PC-3 (cell line): ENCODE results near the gene SLC4A4. TPM values are rescaled to one million over a fixed set of nuclear protein-coding genes. Genes with fewer than 3 reads are reported as not detected.

ENCODE experiments used
- ATAC-seq: fragments of 200-7000 bp; cut with Tn5 transposase; 2 replicates; pipeline ENCODE4 v1.9.1; 2020; ENCODE audit warnings: mild to moderate bottlenecking, moderate library complexity
- BruUV-seq: library from RNA; stranded (reverse); fragments of 400-500 nt; replicated peaks from 2 replicates; lab custom pipeline; 2021; lab: Mats Ljungman, UMichigan
- CTCF ChIA-PET: fragments of 300-600 bp; sonication (Branson Sonifier 250); formaldehyde crosslinking; loops from one replicate; lab custom pipeline; 2022; ENCODE audit warnings: antibody characterized with exemption; lab: Charles Lee
- POLR2A ChIA-PET: fragments of 300-600 bp; sonication (Branson Sonifier 250); formaldehyde crosslinking; loops from one replicate; lab custom pipeline; 2022; ENCODE audit warnings: antibody characterized with exemption; ENCODE audit not compliant: unreplicated experiment; lab: Charles Lee
- DNase-seq: peaks from one replicate; pipeline ENCODE4 v3.0.0-alpha.2; 2015
- H2AFZ ChIP-seq: fragments of 300-600 bp; sonication (generic); 2 replicates; pipeline ENCODE4 v1.6.0; 2016; ENCODE audit warnings: antibody characterized with exemption, low read length
- H3F3A ChIP-seq: fragments of 300-600 bp; sonication (generic); one replicate; pipeline ENCODE4 v1.6.0; 2017; ENCODE audit warnings: antibody characterized with exemption, low read length, control low read depth, mild to moderate bottlenecking; ENCODE audit not compliant: unreplicated experiment
- H3K27ac ChIP-seq: fragments of 300-600 bp; sonication (generic); 2 replicates; pipeline ENCODE4 v1.5.1; 2016; ENCODE audit warnings: mild to moderate bottlenecking, low read length
- H3K27me3 ChIP-seq: fragments of 300-600 bp; sonication (generic); 2 replicates; pipeline ENCODE4 v1.6.1; 2016; ENCODE audit warnings: low read length, mixed read lengths
- H3K36me3 ChIP-seq: fragments of 300-600 bp; sonication (generic); 2 replicates; pipeline ENCODE4 v1.6.1; 2016; ENCODE audit warnings: low read depth, mixed run types, low read length, mixed read lengths
- H3K4me1 ChIP-seq: fragments of 300-600 bp; sonication (generic); 2 replicates; pipeline ENCODE4 v1.5.1; 2016; ENCODE audit warnings: low read length; ENCODE audit not compliant: insufficient read depth
- H3K4me2 ChIP-seq: fragments of 300-600 bp; sonication (generic); 2 replicates; pipeline ENCODE4 v1.6.0; 2016; ENCODE audit warnings: low read length
- H3K4me3 ChIP-seq: fragments of 300-600 bp; sonication (generic); 2 replicates; pipeline ENCODE4 v1.5.1; 2016; ENCODE audit warnings: mild to moderate bottlenecking, low read length, mixed read lengths
- H3K79me2 ChIP-seq: fragments of 300-600 bp; sonication (generic); 2 replicates; pipeline ENCODE4 v1.6.1; 2017; ENCODE audit warnings: low read length, mixed read lengths
- H3K9ac ChIP-seq: fragments of 300-600 bp; sonication (generic); 2 replicates; pipeline ENCODE4 v1.6.0; 2016; ENCODE audit warnings: mild to moderate bottlenecking, low read length
- H3K9me2 ChIP-seq: fragments of 300-600 bp; sonication (generic); replicated peaks from 2 replicates; pipeline ENCODE4 v1.6.1; 2016; ENCODE audit warnings: mixed run types, low read length, mixed read lengths
- H3K9me3 ChIP-seq: fragments of 300-600 bp; sonication (generic); 2 replicates; pipeline ENCODE4 v1.6.1; 2016; ENCODE audit warnings: low read length, mixed read lengths
- H4K20me1 ChIP-seq: fragments of 300-600 bp; sonication (generic); 2 replicates; pipeline ENCODE4 v1.6.1; 2016; ENCODE audit warnings: low read length, mixed read lengths
- CTCF ChIP-seq: fragments of 300-600 bp; sonication (generic); conservative IDR thresholded peaks from 2 replicates; pipeline ENCODE4 v1.5.1; 2017; ENCODE audit warnings: antibody characterized with exemption, low read depth, mild to moderate bottlenecking, low read length
- EZH2 ChIP-seq: fragments of 300-600 bp; sonication (generic); IDR thresholded peaks from one replicate; pipeline ENCODE4 v1.6.1; 2017; ENCODE audit warnings: antibody characterized with exemption, mild to moderate bottlenecking, low read length; ENCODE audit not compliant: unreplicated experiment
- EZH2phosphoT487 ChIP-seq: fragments of 300-600 bp; sonication (generic); IDR thresholded peaks from 2 replicates; pipeline ENCODE4 v1.6.1; 2018; ENCODE audit warnings: mild to moderate bottlenecking, antibody characterized with exemption, low read length, borderline replicate concordance
- intact Hi-C: fragments of 100-400 bp; cut with micrococcal nuclease; formaldehyde crosslinking; loops from 2 replicates; pipeline ENCODE4 v1.9.0; 2023
- total RNA-seq: library from RNA; depleted of rRNA; stranded (reverse); fragments of >200 nt; gene quantifications from 2 replicates; pipeline ENCODE4 v1.2.3, GENCODE V29; 2014

The SLC4A4 gene
- total RNA-seq, 1 experiment from 2014 or later, result 0.47 TPM

- ATAC-seq (peak; percentile 39; the same call in 1 of the 2 replicates), DNase-seq (no peak)
- H2AFZ ChIP-seq, result no peak overlapping the region
- no peak overlapping the region for H3K9ac ChIP-seq
- no peaks in the 10 kb centered on the region for H3F3A ChIP-seq
- no peaks in the 10 kb centered on the region for H3K79me2 ChIP-seq
- no peak overlapping the region for H3K4me2 ChIP-seq
- no peaks in the 10 kb centered on the region for H3K9me2 ChIP-seq
- TF ChIP-seq EZH2 (no peak), CTCF (no peak), EZH2phosphoT487 (no peak)
- no peaks in the 10 kb centered on the region for H4K20me1 ChIP-seq
- no peak overlapping the region for H3K27ac ChIP-seq
- no TSS peak for BruUV-seq
- peaks cover 12% of the 10 kb centered on the region for H3K4me1 ChIP-seq
- H3K27me3 ChIP-seq, result no peaks in the 10 kb centered on the region
- intact Hi-C loops, result no loop called here
- no peak overlapping the region for H3K4me3 ChIP-seq
- H3K9me3 ChIP-seq, result peaks cover 7% of the 10 kb centered on the region
- ChIA-PET CTCF (no interaction called here), POLR2A (no interaction called here)
- H3K36me3 ChIP-seq, result no peaks in the 10 kb centered on the region; the same call in 1 of the 2 replicates
Observed at GRCh38 chr4:71411981-71412380, 73.2 kb downstream of the SLC4A4 start.

DNA sequence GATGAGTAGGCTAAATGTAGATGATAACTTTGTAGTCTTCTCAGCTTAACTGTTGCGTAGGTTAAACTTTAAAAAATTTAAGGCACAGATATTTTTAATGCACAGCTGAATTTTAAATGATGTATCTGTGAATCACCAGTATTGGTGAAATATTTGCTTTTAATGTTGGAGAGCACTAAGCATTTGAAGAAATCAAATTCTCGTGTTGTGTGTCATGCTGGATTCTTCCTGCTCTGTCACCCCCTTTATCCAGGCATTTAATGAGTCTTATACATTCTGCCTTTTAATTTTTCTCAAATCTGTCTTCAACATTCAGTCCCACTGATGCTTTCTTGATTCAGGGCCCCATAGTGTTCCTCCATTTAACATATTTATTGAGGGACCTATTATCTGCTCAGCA lies 76.7 kb downstream of the SLC4A4 start:
- H3K4me1 ChIP-seq, result peaks cover 12% of the 10 kb centered on the region
- no peak for TF ChIP-seq CTCF
- TF ChIP-seq EZH2phosphoT487, result no peak
- TF ChIP-seq EZH2, result no peak
- DNase-seq (peak; percentile 67), ATAC-seq (peak; percentile 82)
- H3K4me3 ChIP-seq, result no peak overlapping the region
- H3K9ac ChIP-seq, result no peak overlapping the region
- ChIA-PET CTCF (no interaction called here), POLR2A (no interaction called here)
- H3K79me2 ChIP-seq, result no peaks in the 10 kb centered on the region
- H3K36me3 ChIP-seq, result no peaks in the 10 kb centered on the region
- no peaks in the 10 kb centered on the region for H3K9me2 ChIP-seq
- no peaks in the 10 kb centered on the region for H3K27me3 ChIP-seq
- no peaks in the 10 kb centered on the region for H3K9me3 ChIP-seq
- H3K4me2 ChIP-seq, result peak overlapping the region; percentile 25
- H3K27ac ChIP-seq, result no peak overlapping the region
- H2AFZ ChIP-seq, result no peak overlapping the region
- H4K20me1 ChIP-seq, result no peaks in the 10 kb centered on the region
- intact Hi-C loops, result no loop called here
- H3F3A ChIP-seq, result no peaks in the 10 kb centered on the region
- no TSS peak for BruUV-seq

DNA sequence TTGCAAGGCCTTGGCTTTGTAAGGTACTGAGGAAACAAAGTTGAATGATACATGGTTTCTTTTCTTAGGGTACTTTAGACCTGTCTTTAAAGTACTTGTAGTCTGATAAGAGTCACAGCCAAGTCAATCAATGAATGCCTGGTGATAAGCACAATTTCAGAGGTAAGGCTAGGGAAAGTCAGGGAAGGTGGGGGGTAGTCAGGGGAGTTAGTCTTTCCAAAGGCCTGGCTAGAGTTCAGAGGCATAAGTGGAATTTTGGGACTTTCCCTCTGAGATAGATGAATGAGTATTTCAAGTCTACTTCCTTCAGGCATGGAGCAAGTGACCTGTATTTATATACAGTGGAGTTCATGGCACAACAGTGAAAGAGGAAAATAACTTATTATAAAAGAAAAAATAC lies 78.3 kb downstream of the SLC4A4 start:
- CTCF ChIA-PET, result no interaction called here
- no peak for TF ChIP-seq CTCF
- TF ChIP-seq EZH2, result no peak
- no peak for TF ChIP-seq EZH2phosphoT487
- H3K4me3 ChIP-seq, result no peak overlapping the region
- no peak overlapping the region for H3K9ac ChIP-seq
- DNase-seq, result no peak
- H3K36me3 ChIP-seq, result no peaks in the 10 kb centered on the region
- intact Hi-C loops, result no loop called here
- H3F3A ChIP-seq, result no peaks in the 10 kb centered on the region
- H3K27ac ChIP-seq, result no peak overlapping the region
- ATAC-seq, result no peak
- H3K27me3 ChIP-seq, result no peaks in the 10 kb centered on the region
- no peak overlapping the region for H3K4me2 ChIP-seq
- H3K9me2 ChIP-seq, result no peaks in the 10 kb centered on the region
- no peak overlapping the region for H2AFZ ChIP-seq
- H4K20me1 ChIP-seq, result no peaks in the 10 kb centered on the region
- H3K4me1 ChIP-seq, result peaks cover 12% of the 10 kb centered on the region
- POLR2A ChIA-PET, result no interaction called here
- H3K9me3 ChIP-seq, result no peaks in the 10 kb centered on the region
- BruUV-seq, result no TSS peak
- H3K79me2 ChIP-seq, result no peaks in the 10 kb centered on the region
